Measurements from ENCODE around the gene STRIP2.

DNA sequence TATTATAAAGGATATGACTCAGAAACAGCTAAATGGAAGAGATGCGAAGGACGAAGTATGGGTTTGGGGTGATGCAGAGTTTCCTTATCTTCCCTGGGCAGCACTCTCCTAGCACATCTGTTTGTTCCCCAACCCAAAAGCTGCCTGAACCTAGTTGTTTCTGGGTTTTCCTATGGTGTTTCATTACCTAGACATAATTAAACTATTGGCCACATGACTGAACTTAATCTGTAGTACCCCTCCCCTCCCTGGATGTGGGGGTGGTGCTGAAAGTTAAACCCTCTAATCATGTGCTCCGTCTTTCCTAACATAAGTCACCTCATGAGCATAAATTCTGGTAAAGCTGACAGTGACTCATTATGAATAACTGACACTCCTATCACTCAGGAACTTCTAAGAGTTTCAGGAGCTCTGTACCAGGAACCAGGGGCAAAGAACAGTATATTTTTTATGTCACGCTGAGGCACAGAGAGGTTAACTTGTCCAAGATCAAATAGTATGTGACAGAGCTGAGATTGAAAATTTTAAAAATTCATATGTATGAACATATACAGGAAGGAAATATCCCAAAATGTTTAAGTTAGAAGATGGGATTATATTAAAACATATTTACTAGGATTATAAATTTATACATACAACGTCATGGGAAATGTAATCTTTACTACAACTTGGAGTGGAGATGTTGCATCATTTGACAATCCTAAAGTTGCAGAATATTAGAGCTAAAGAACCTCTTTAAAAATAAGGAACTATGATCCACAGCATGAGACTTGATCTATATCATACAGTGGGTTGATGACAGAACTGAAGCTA, 4.8 kb downstream of the STRIP2 start:
- TF ChIP-seq SP1 (IDR thresholded peaks at IDR 0.05; ENCODE audit: low read depth) (peak; percentile 83), CTCF (IDR thresholded peaks at IDR 0.05 in 2 of 3, conservative IDR thresholded peaks at IDR 0.05 in 1 of 3; ENCODE audit: borderline replicate concordance in 1 of 3, insufficient read depth in 1 of 3, low read depth in 2 of 3, low read length in 2 of 3) (no peak), POLR2A (IDR thresholded peaks at IDR 0.05; ENCODE audit: borderline replicate concordance, extremely low read depth, insufficient read depth, insufficient read length) (no peak), TCF7L2 (IDR thresholded peaks at IDR 0.05; ENCODE audit: borderline replicate concordance, extremely low read depth, insufficient read depth, insufficient read length) (no peak), JUND (IDR thresholded peaks at IDR 0.05) (peak; percentile 82), EZH2 (IDR thresholded peaks at IDR 0.05) (no peak), POLR2AphosphoS5 (IDR thresholded peaks at IDR 0.05; ENCODE audit: low read depth, low read length) (no peak), RAD21 (IDR thresholded peaks at IDR 0.05; ENCODE audit: low read depth) (0 out of 2 replicates have a peak, but pooled peaks have one; percentile 4), SIN3A (IDR thresholded peaks at IDR 0.05; ENCODE audit: low read depth) (peak; percentile 56; the same call in 1 of the 2 replicates), EZH2phosphoT487 (IDR thresholded peaks at IDR 0.05; ENCODE audit: borderline replicate concordance) (no peak), ZNF274 (IDR thresholded peaks at IDR 0.05; ENCODE audit: low read depth, low read length) (no peak), YY1 (IDR thresholded peaks at IDR 0.05; ENCODE audit: extremely low read depth, insufficient replicate concordance, low read depth, low read length) (no peak), ATF3 (IDR thresholded peaks at IDR 0.05) (no peak)
- TF ChIP-seq, protein P1, sequence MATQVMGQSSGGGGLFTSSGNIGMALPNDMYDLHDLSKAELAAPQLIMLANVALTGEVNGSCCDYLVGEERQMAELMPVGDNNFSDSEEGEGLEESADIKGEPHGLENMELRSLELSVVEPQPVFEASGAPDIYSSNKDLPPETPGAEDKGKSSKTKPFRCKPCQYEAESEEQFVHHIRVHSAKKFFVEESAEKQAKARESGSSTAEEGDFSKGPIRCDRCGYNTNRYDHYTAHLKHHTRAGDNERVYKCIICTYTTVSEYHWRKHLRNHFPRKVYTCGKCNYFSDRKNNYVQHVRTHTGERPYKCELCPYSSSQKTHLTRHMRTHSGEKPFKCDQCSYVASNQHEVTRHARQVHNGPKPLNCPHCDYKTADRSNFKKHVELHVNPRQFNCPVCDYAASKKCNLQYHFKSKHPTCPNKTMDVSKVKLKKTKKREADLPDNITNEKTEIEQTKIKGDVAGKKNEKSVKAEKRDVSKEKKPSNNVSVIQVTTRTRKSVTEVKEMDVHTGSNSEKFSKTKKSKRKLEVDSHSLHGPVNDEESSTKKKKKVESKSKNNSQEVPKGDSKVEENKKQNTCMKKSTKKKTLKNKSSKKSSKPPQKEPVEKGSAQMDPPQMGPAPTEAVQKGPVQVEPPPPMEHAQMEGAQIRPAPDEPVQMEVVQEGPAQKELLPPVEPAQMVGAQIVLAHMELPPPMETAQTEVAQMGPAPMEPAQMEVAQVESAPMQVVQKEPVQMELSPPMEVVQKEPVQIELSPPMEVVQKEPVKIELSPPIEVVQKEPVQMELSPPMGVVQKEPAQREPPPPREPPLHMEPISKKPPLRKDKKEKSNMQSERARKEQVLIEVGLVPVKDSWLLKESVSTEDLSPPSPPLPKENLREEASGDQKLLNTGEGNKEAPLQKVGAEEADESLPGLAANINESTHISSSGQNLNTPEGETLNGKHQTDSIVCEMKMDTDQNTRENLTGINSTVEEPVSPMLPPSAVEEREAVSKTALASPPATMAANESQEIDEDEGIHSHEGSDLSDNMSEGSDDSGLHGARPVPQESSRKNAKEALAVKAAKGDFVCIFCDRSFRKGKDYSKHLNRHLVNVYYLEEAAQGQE (IDR thresholded peaks at IDR 0.05; ENCODE audit: low read depth), result no peak
